WTC11 (cell line): ENCODE data around the gene RGS6. TPM values are rescaled to one million over a fixed set of nuclear protein-coding genes. Genes with fewer than 3 reads are reported as not detected.

Experiments used
- ATAC-seq: fragments of 200-7000 bp; cut with Tn5 transposase; 2 replicates; pipeline ENCODE4 v1.10.0; 2021; ENCODE audit warnings: mild to moderate bottlenecking, moderate library complexity
- CTCF ChIA-PET: fragments of 300-600 bp; sonication (Branson Sonifier 250); formaldehyde crosslinking; loops from one replicate; lab custom pipeline; 2021; ENCODE audit warnings: antibody characterized with exemption; lab: Charles Lee
- POLR2A ChIA-PET: fragments of 350-600 bp; sonication (Branson Sonifier 250); formaldehyde crosslinking; loops from one replicate; lab custom pipeline; 2021; ENCODE audit warnings: antibody characterized with exemption; lab: Charles Lee
- DNase-seq: peaks from one replicate; pipeline ENCODE4 v3.0.0; 2021; ENCODE audit warnings: low spot score
- H3K27ac Mint-ChIP-seq: 2 replicates; pipeline ENCODE4 v1.8.0; 2021; ENCODE audit warnings: mixed read lengths
- H3K27me3 Mint-ChIP-seq: 2 replicates; pipeline ENCODE4 v1.8.0; 2021; ENCODE audit warnings: low read depth, mild to moderate bottlenecking, moderate library complexity, mixed read lengths
- H3K36me3 Mint-ChIP-seq: 2 replicates; pipeline ENCODE4 v1.8.0; 2021; ENCODE audit warnings: mixed read lengths
- H3K4me1 Mint-ChIP-seq: 2 replicates; pipeline ENCODE4 v1.8.0; 2022; ENCODE audit warnings: mixed read lengths
- H3K4me3 Mint-ChIP-seq: 2 replicates; pipeline ENCODE4 v1.8.0; 2021; ENCODE audit warnings: mild to moderate bottlenecking, moderate library complexity, mixed read lengths
- H3K9me3 Mint-ChIP-seq: 2 replicates; pipeline ENCODE4 v1.8.0; 2021; ENCODE audit warnings: mixed read lengths
- CREM ChIP-seq: sonication (generic); formaldehyde crosslinking; IDR thresholded peaks from 2 replicates; pipeline ENCODE4 v1.8.1; 2022; ENCODE audit warnings: mild to moderate bottlenecking, missing genetic modification reagents, moderate library complexity
- GABPB1 ChIP-seq: sonication (generic); formaldehyde crosslinking; IDR thresholded peaks from 2 replicates; pipeline ENCODE4 v1.8.1; 2023; ENCODE audit warnings: mild to moderate bottlenecking, missing genetic modification reagents
- IRF2 ChIP-seq: sonication (generic); formaldehyde crosslinking; IDR thresholded peaks from 2 replicates; pipeline ENCODE4 v1.8.0; 2022; ENCODE audit warnings: low read depth, missing genetic modification reagents, borderline replicate concordance
- RELA ChIP-seq: sonication (generic); formaldehyde crosslinking; IDR thresholded peaks from 2 replicates; pipeline ENCODE4 v1.8.1; 2022; ENCODE audit warnings: missing genetic modification reagents, mild to moderate bottlenecking, borderline replicate concordance
- TCF7 ChIP-seq: sonication (generic); formaldehyde crosslinking; IDR thresholded peaks from 2 replicates; pipeline ENCODE4 v1.8.0; 2022; ENCODE audit warnings: mild to moderate bottlenecking, low read depth, missing genetic modification reagents, moderate library complexity
- TEAD4 ChIP-seq: sonication (generic); formaldehyde crosslinking; IDR thresholded peaks from 2 replicates; pipeline ENCODE4 v1.8.0; 2022; ENCODE audit warnings: mild to moderate bottlenecking, missing genetic modification reagents
- ZNF219 ChIP-seq: sonication (generic); formaldehyde crosslinking; IDR thresholded peaks from 2 replicates; pipeline ENCODE4 v1.8.0; 2023; ENCODE audit warnings: missing genetic modification reagents, mild to moderate bottlenecking, borderline replicate concordance
- ZNF317 ChIP-seq: sonication (generic); formaldehyde crosslinking; IDR thresholded peaks from 2 replicates; pipeline ENCODE4 v1.8.1; 2023; ENCODE audit warnings: low read depth, mild to moderate bottlenecking, moderate library complexity, missing genetic modification reagents, borderline replicate concordance
- ZNF425 ChIP-seq: fragments of 250-450 bp; sonication (Bioruptor Pico); conservative IDR thresholded peaks from 2 replicates; pipeline ENCODE4 v1.9.0; 2021; ENCODE audit warnings: mild to moderate bottlenecking
- ZNF512 ChIP-seq: sonication (generic); formaldehyde crosslinking; IDR thresholded peaks from 2 replicates; pipeline ENCODE4 v1.8.1; 2022; ENCODE audit warnings: missing genetic modification reagents, borderline replicate concordance
- total RNA-seq: library from RNA; stranded (reverse); gene quantifications from 3 replicates; pipeline ENCODE4 v1.2.3, GENCODE V29; 2021
- TF ChIP-seq, protein P1 (sequence below): fragments of 250-450 bp; sonication (Bioruptor Pico); IDR thresholded peaks from 2 replicates; pipeline ENCODE4 v1.8.0; 2021; ENCODE audit warnings: mild to moderate bottlenecking
- TF ChIP-seq, protein P2 (sequence below): fragments of 200-600 bp; IDR thresholded peaks from 2 replicates; pipeline ENCODE4 v1.8.0; 2022; ENCODE audit warnings: antibody characterized with exemption
- TF ChIP-seq, protein P3 (sequence below): sonication (generic); formaldehyde crosslinking; IDR thresholded peaks from 2 replicates; pipeline ENCODE4 v1.8.1; 2022; ENCODE audit warnings: low read depth, missing genetic modification reagents, borderline replicate concordance

Gene RGS6
- total RNA-seq, 1 experiment from 2014 or later = 1.0 TPM

- POLR2A ChIA-PET = no interaction called here
- DNase-seq (no peak), ATAC-seq (peak; percentile 58)
- peaks cover 5% of the 10 kb centered on the region for H3K9me3 Mint-ChIP-seq
- no peak overlapping the region for H3K27ac Mint-ChIP-seq
- peak overlapping the region; percentile 16; the same call in 1 of the 2 replicates for H3K4me3 Mint-ChIP-seq
- H3K4me1 Mint-ChIP-seq = peaks cover 8% of the 10 kb centered on the region
- TF ChIP-seq ZNF219 (CRISPR knock-in tag) (no peak), IRF2 (no peak), ZNF512 (no peak)
- TF ChIP-seq, protein P1, sequence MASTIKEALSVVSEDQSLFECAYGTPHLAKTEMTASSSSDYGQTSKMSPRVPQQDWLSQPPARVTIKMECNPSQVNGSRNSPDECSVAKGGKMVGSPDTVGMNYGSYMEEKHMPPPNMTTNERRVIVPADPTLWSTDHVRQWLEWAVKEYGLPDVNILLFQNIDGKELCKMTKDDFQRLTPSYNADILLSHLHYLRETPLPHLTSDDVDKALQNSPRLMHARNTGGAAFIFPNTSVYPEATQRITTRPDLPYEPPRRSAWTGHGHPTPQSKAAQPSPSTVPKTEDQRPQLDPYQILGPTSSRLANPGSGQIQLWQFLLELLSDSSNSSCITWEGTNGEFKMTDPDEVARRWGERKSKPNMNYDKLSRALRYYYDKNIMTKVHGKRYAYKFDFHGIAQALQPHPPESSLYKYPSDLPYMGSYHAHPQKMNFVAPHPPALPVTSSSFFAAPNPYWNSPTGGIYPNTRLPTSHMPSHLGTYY (CRISPR knock-in tag) = no peak
- TF ChIP-seq, all 79 proteins: peak for 0
- Mint-ChIP-seq H3K27me3 (no peaks in the 10 kb centered on the region; the same call in 1 of the 2 replicates), H3K36me3 (no peaks in the 10 kb centered on the region)
- CTCF ChIA-PET = interaction anchor here (0.7 to 2.8 kb wide), 3 partner anchors 91 to 398 kb away, joined by 3 to 19 read pairs (median 7); partner anchors contain the start of gene RGS6
These were observed 91.2 kb downstream of the RGS6 start for GRCh38 chr14:72023128-72024042.

GRCh38 chr14:72024043-72024407 is 91.8 kb downstream of the RGS6 start:
- TF ChIP-seq, protein P2, sequence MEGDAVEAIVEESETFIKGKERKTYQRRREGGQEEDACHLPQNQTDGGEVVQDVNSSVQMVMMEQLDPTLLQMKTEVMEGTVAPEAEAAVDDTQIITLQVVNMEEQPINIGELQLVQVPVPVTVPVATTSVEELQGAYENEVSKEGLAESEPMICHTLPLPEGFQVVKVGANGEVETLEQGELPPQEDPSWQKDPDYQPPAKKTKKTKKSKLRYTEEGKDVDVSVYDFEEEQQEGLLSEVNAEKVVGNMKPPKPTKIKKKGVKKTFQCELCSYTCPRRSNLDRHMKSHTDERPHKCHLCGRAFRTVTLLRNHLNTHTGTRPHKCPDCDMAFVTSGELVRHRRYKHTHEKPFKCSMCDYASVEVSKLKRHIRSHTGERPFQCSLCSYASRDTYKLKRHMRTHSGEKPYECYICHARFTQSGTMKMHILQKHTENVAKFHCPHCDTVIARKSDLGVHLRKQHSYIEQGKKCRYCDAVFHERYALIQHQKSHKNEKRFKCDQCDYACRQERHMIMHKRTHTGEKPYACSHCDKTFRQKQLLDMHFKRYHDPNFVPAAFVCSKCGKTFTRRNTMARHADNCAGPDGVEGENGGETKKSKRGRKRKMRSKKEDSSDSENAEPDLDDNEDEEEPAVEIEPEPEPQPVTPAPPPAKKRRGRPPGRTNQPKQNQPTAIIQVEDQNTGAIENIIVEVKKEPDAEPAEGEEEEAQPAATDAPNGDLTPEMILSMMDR = peak; percentile 74
- TF ChIP-seq GABPB1 (CRISPR knock-in tag) (no peak), TEAD4 (CRISPR knock-in tag) (no peak)
- DNase-seq (peak; percentile 44), ATAC-seq (peak; percentile 82)
- Mint-ChIP-seq H3K36me3 (no peaks in the 10 kb centered on the region), H3K4me1 (peaks cover 8% of the 10 kb centered on the region), H3K27ac (no peak overlapping the region), H3K9me3 (peaks cover 5% of the 10 kb centered on the region), H3K4me3 (peak overlapping the region; percentile 16; the same call in 1 of the 2 replicates), H3K27me3 (no peaks in the 10 kb centered on the region; the same call in 1 of the 2 replicates)
- CTCF ChIA-PET = interaction anchor here (0.5 to 2.8 kb wide), 8 partner anchors 32 to 397 kb away, joined by 3 to 19 read pairs (median 4); partner anchors contain the start of gene RGS6
- POLR2A ChIA-PET = no interaction called here

DNA sequence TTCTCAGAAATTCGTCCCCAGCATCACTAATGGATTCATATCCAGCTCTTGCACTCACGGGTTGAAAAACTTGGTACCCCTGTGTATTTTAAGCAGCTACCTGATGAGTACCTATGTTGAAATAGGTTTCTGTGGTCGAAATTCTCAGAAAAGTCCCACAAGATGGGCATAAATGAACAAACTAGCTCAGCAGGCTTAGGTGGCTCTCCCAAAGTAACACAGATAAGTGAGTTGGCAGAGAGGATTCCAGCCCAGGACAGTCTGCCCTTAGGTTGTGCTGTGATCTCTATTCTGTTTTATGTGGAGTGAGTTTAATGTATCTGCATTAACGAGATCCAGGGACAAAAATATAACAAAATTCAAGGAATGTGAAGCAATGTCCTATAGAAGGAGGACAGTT is 92.3 kb downstream of the RGS6 start:
- DNase-seq (no peak), ATAC-seq (no peak)
- ChIA-PET POLR2A (no interaction called here), CTCF (interaction anchor here (0.5 to 2.8 kb wide), 6 partner anchors 31 to 396 kb away, joined by 3 to 19 read pairs (median 4); no protein-coding TSS in a partner anchor)
- Mint-ChIP-seq H3K27me3 (no peaks in the 10 kb centered on the region; the same call in 1 of the 2 replicates), H3K9me3 (peaks cover 5% of the 10 kb centered on the region), H3K36me3 (no peaks in the 10 kb centered on the region), H3K4me3 (no peak overlapping the region), H3K27ac (no peak overlapping the region), H3K4me1 (peaks cover 8% of the 10 kb centered on the region)
- TF ChIP-seq CREM (CRISPR knock-in tag) (no peak), ZNF425 (CRISPR knock-in tag) (no peak), TEAD4 (CRISPR knock-in tag) (no peak), ZNF317 (CRISPR knock-in tag) (no peak), TCF7 (no peak), RELA (no peak)
- TF ChIP-seq, protein P3, sequence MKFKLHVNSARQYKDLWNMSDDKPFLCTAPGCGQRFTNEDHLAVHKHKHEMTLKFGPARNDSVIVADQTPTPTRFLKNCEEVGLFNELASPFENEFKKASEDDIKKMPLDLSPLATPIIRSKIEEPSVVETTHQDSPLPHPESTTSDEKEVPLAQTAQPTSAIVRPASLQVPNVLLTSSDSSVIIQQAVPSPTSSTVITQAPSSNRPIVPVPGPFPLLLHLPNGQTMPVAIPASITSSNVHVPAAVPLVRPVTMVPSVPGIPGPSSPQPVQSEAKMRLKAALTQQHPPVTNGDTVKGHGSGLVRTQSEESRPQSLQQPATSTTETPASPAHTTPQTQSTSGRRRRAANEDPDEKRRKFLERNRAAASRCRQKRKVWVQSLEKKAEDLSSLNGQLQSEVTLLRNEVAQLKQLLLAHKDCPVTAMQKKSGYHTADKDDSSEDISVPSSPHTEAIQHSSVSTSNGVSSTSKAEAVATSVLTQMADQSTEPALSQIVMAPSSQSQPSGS (CRISPR knock-in tag) = no peak
